Measurements from ENCODE around the gene BTNL2. TPM values are rescaled to one million over a fixed set of nuclear protein-coding genes. Genes with fewer than 3 reads are reported as not detected.

BTNL2 gene
- total and polyA plus RNA-seq, 2 experiments from 2014 or later = 0.62 TPM; not detected in 1

DNA sequence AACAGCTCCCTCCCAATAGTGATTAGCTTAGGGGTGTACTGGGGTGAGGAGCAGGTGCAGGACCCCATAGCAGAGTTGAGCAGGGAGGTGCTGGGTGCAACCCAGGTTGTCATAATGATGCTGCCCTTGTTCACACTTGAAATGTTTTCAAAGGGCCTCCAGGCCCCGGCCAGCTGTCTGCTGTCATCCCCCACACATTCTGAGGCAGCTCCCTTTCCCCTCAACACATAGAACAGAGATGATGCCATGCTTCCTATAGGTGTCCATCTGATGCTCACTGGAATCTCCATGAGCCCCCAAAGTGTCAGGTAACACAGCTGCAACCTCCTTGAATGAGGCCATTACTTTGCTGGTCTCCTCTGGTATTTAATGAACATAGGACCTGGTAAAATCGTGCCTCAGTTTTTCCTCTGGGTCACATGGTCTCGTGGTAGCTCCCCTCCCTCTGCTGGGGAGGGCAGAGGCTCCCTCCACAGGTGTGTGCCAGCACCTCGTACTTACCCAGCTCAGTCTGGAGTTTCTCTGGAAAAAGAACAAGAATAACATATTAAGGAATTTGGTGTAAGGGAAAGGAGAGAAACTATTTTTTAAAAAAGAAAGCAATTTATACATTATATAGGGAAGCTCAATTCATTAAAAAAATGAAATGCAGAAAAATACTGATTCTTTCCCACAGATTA, 5.6 kb downstream of the BTNL2 start:
- Histone ChIP-seq H3K27ac (no peak overlapping the region), H3K4me2 (no peak overlapping the region), H3K36me3 (replicated peaks; ENCODE audit: insufficient read depth, low read depth) (no peaks in the 10 kb centered on the region), H3K4me3 (no peak overlapping the region), H3K4me1 (ENCODE audit: insufficient read depth) (no peaks in the 10 kb centered on the region), H3K9me3 (ENCODE audit: low read depth) (no peaks in the 10 kb centered on the region), H3K27me3 (peaks cover 8% of the 10 kb centered on the region), H3K79me2 (no peaks in the 10 kb centered on the region), H3K9me2 (replicated peaks; ENCODE audit: insufficient read depth) (no peaks in the 10 kb centered on the region), H4K20me1 (ENCODE audit: insufficient read depth, poor library complexity, severe bottlenecking) (no peaks in the 10 kb centered on the region), H2AFZ (no peak overlapping the region)
- WGBS (ENCODE audit: low lambda C conversion rate, missing lambda C conversion rate) = 51% methylated on average over 4 of the region's 4 CpGs
- TF ChIP-seq EZH2 (IDR thresholded peaks at IDR 0.05; ENCODE audit: borderline replicate concordance) (no peak), EZH2phosphoT487 (IDR thresholded peaks at IDR 0.05; ENCODE audit: low read depth, severe bottlenecking, unreplicated experiment) (no peak)
- TF ChIP-seq, protein P1, sequence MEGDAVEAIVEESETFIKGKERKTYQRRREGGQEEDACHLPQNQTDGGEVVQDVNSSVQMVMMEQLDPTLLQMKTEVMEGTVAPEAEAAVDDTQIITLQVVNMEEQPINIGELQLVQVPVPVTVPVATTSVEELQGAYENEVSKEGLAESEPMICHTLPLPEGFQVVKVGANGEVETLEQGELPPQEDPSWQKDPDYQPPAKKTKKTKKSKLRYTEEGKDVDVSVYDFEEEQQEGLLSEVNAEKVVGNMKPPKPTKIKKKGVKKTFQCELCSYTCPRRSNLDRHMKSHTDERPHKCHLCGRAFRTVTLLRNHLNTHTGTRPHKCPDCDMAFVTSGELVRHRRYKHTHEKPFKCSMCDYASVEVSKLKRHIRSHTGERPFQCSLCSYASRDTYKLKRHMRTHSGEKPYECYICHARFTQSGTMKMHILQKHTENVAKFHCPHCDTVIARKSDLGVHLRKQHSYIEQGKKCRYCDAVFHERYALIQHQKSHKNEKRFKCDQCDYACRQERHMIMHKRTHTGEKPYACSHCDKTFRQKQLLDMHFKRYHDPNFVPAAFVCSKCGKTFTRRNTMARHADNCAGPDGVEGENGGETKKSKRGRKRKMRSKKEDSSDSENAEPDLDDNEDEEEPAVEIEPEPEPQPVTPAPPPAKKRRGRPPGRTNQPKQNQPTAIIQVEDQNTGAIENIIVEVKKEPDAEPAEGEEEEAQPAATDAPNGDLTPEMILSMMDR (IDR thresholded peaks at IDR 0.05; ENCODE audit: poor library complexity) = no peak
- no peak for DNase-seq (ENCODE audit: low spot score)

DNA sequence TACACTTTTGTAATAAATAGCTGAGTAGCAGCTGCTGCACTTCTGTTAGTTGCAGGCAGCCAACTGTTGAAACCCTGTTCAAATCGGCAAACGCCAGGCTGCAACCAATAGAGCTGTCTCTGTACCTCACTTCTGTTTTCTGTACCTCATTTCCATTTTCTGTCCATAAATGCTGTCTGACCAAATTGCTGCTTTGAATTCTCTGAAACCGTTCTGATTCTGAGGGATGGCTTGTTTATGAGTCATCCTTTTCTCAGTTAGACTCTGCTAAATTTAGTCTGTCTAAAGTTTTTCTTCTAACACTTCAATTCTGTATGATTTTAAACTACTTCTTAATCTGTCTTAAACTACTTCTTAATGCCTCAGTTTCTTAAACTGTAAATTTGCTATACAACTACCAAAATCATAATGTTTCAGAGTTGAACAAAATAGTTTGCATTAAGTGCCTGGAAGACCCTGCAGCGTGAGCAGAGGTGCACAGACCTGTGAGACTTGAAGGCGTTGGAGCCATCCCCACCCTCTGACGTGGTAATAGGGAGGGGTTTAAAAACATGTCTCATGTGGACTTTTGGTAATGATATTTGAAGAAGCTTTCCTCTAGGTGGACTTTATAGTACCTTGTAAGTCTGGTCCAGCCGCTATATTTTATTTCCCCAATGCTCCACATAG, 9.6 kb downstream of the BTNL2 start:
- Histone ChIP-seq H3K4me3 (no peak overlapping the region), H3K36me3 (replicated peaks; ENCODE audit: insufficient read depth, low read depth) (no peaks in the 10 kb centered on the region), H3K4me2 (no peak overlapping the region), H3K4me1 (ENCODE audit: insufficient read depth) (no peaks in the 10 kb centered on the region), H3K79me2 (no peaks in the 10 kb centered on the region), H3K27ac (peak overlapping the region; percentile 11), H3K9me3 (ENCODE audit: low read depth) (no peaks in the 10 kb centered on the region), H3K27me3 (no peaks in the 10 kb centered on the region), H4K20me1 (ENCODE audit: insufficient read depth, poor library complexity, severe bottlenecking) (no peaks in the 10 kb centered on the region), H2AFZ (no peak overlapping the region), H3K9me2 (replicated peaks; ENCODE audit: insufficient read depth) (no peaks in the 10 kb centered on the region)
- WGBS (ENCODE audit: low lambda C conversion rate, missing lambda C conversion rate) = 80% methylated on average over 7 of the region's 7 CpGs
- TF ChIP-seq EZH2 (IDR thresholded peaks at IDR 0.05; ENCODE audit: borderline replicate concordance) (no peak), EZH2phosphoT487 (IDR thresholded peaks at IDR 0.05; ENCODE audit: low read depth, severe bottlenecking, unreplicated experiment) (no peak)
- TF ChIP-seq, protein P1 (IDR thresholded peaks at IDR 0.05; ENCODE audit: poor library complexity) = no peak
- no peak for DNase-seq (ENCODE audit: low spot score)

DNA sequence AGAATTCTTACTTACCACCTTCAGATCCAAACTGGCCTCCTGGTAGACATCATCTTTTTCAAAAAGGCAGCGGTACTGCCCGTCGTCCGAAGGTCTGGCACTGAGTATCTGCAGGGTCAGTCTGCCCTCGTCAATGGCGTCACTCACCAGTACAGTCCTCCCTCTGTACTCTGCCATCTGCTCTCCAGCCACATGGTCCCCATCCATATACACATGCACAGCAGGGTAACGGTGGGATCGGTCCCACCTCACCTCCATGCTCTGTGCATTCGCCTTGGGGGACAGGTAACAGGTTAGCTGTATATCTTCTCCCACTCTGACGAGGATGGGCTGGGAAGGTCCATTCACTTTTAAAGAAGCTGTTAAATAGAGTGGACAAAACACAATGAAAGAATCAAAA, 11.0 kb downstream of the BTNL2 start:
- H3K4me1 ChIP-seq (ENCODE audit: insufficient read depth) = no peaks in the 10 kb centered on the region
- H2AFZ ChIP-seq = no peak overlapping the region
- DNase-seq (ENCODE audit: low spot score) = no peak
- TF ChIP-seq, protein P1 (IDR thresholded peaks at IDR 0.05; ENCODE audit: poor library complexity) = no peak
- TF ChIP-seq EZH2 (IDR thresholded peaks at IDR 0.05; ENCODE audit: borderline replicate concordance) (no peak), EZH2phosphoT487 (IDR thresholded peaks at IDR 0.05; ENCODE audit: low read depth, severe bottlenecking, unreplicated experiment) (no peak)
- H3K9me2 ChIP-seq (replicated peaks; ENCODE audit: insufficient read depth) = no peaks in the 10 kb centered on the region
- no peaks in the 10 kb centered on the region for H3K36me3 ChIP-seq (replicated peaks; ENCODE audit: insufficient read depth, low read depth)
- H3K27ac ChIP-seq = no peak overlapping the region
- no peaks in the 10 kb centered on the region for H4K20me1 ChIP-seq (ENCODE audit: insufficient read depth, poor library complexity, severe bottlenecking)
- H3K79me2 ChIP-seq = no peaks in the 10 kb centered on the region
- no peaks in the 10 kb centered on the region for H3K27me3 ChIP-seq
- 90% methylated on average over 10 of the region's 10 CpGs for WGBS (ENCODE audit: low lambda C conversion rate, missing lambda C conversion rate)
- no peak overlapping the region for H3K4me3 ChIP-seq
- no peaks in the 10 kb centered on the region for H3K9me3 ChIP-seq (ENCODE audit: low read depth)
- no peak overlapping the region for H3K4me2 ChIP-seq

Data from hepatocyte (in vitro differentiated cells).